CD4-positive, alpha-beta memory T cell (primary cell): ENCODE measurements around the gene ABHD1. TPM values are rescaled to one million over a fixed set of nuclear protein-coding genes. Genes with fewer than 3 reads are reported as not detected.
A peak's percentile ranks its signal among the peaks of the same experiment; 100 is the strongest.
"Not testable (repeated sequence)": the region's sequence is repeated elsewhere in the genome, so short reads cannot be mapped to it uniquely, and the experiment has no call there.

Experiments used
- CTCF ChIA-PET: fragments of 350-600 bp; sonication (Branson Sonifier 250); formaldehyde crosslinking; loops from one replicate; lab custom pipeline; 2021; ENCODE audit warnings: inconsistent platforms; ENCODE audit not compliant: partially characterized antibody; lab: Charles Lee
- POLR2A ChIA-PET: fragments of 350-600 bp; sonication (Branson Sonifier 250); formaldehyde crosslinking; loops from one replicate; lab custom pipeline; 2021; ENCODE audit not compliant: partially characterized antibody; lab: Charles Lee
- DNase-seq, 5 donors: peaks; one replicate each; pipeline versions ENCODE4 v3.0.0 to v3.0.0-alpha.2; 2020 to 2022; ENCODE audit warnings: mixed read lengths in 1 of 5
- H3K27ac ChIP-seq: one replicate; pipeline ENCODE4 v1.7.0; 2013; ENCODE audit warnings: low read depth, low read length
- H3K27me3 ChIP-seq: 2 replicates; pipeline ENCODE4 v1.7.0; 2013; ENCODE audit warnings: mild to moderate bottlenecking, low read length, moderate library complexity; ENCODE audit not compliant: insufficient read depth
- H3K36me3 ChIP-seq: 2 replicates; pipeline ENCODE4 v1.7.0; 2013; ENCODE audit warnings: mild to moderate bottlenecking, low read length, moderate library complexity; ENCODE audit not compliant: insufficient read depth
- H3K4me1 ChIP-seq: 2 replicates; pipeline ENCODE4 v1.7.0; 2013; ENCODE audit warnings: mild to moderate bottlenecking, low read length, moderate library complexity; ENCODE audit not compliant: insufficient read depth
- H3K4me3 ChIP-seq, 2 donors: one replicate each; pipeline ENCODE4 v1.7.0; 2013; ENCODE audit warnings: low read length in 2 of 2, mild to moderate bottlenecking in 1 of 2
- H3K9me3 ChIP-seq, 2 donors: one replicate each; pipeline ENCODE4 v1.7.0; 2013; ENCODE audit warnings: low read length in 2 of 2, control low read depth in 1 of 2; ENCODE audit not compliant: control insufficient read depth in 1 of 2
- H3K27ac Mint-ChIP-seq, 7 donors: one replicate each; pipeline ENCODE4 v1.8.0; 2020 to 2021; ENCODE audit warnings: mixed read lengths in 7 of 7, mild to moderate bottlenecking in 6 of 7, inconsistent platforms in 3 of 7, moderate library complexity in 3 of 7
- H3K27me3 Mint-ChIP-seq, 2 donors: one replicate each; pipeline ENCODE4 v1.8.0; 2020 to 2021; ENCODE audit warnings: mixed read lengths in 2 of 2
- H3K36me3 Mint-ChIP-seq, 2 donors: one replicate each; pipeline ENCODE4 v1.8.0; 2020 to 2021; ENCODE audit warnings: mixed read lengths in 2 of 2, inconsistent platforms in 1 of 2, mild to moderate bottlenecking in 1 of 2
- H3K4me1 Mint-ChIP-seq, 4 donors: one replicate each; pipeline ENCODE4 v1.8.0; 2020 to 2021; ENCODE audit warnings: mixed read lengths in 4 of 4, mild to moderate bottlenecking in 1 of 4
- H3K4me3 Mint-ChIP-seq, 8 donors: one replicate each; pipeline ENCODE4 v1.8.0; 2020 to 2021; ENCODE audit warnings: mixed read lengths in 8 of 8, mild to moderate bottlenecking in 7 of 8, moderate library complexity in 6 of 8, inconsistent platforms in 3 of 8
- H3K9me3 Mint-ChIP-seq, 8 donors: one replicate each; pipeline ENCODE4 v1.8.0; 2020 to 2021; ENCODE audit warnings: mixed read lengths in 8 of 8, mild to moderate bottlenecking in 5 of 8, inconsistent platforms in 3 of 8, moderate library complexity in 1 of 8
- intact Hi-C: fragments of 100-400 bp; cut with micrococcal nuclease; formaldehyde crosslinking; loops from one replicate; pipeline ENCODE4 v1.15.1; 2023
- polyA plus RNA-seq, 2 donors: library from polyadenylated mRNA; unstranded; fragments of 300-500 nt; fragmentation: Illumina TruSeq; gene quantifications; one replicate each; pipeline ENCODE4 v1.2.3, GENCODE V29; 2021
- total RNA-seq, 2 experiments: library from RNA; stranded (reverse); gene quantifications; one replicate each; pipeline ENCODE4 v1.2.3, GENCODE V29; 2021

Gene ABHD1
- total RNA-seq (1 to 10 TPM; 1.3 to 2.1 TPM), polyA plus RNA-seq (1 to 10 TPM in 1 of 2 donors, under 1 TPM in 1; 0.49 to 1.1 TPM)

GRCh38 chr2:27123302-27124150 lies at the start of gene ABHD1:
Gene ABHD1, plus strand, starts transcription at chr2:27123815. Its CDS starts 134 bp downstream, at chr2:27123949.
- Histone ChIP-seq H3K4me3 (peak within 1 kb of the TSS; percentile 55 to 70), H3K36me3 (no peaks in the 10 kb centered on the region), H3K9me3 (no peaks in the 10 kb centered on the region), H3K27ac (peak within 1 kb of the TSS; percentile 41), H3K4me1 (peaks cover 19% of the 10 kb centered on the region), H3K27me3 (peaks cover 5% of the 10 kb centered on the region)
- Mint-ChIP-seq H3K36me3 (peaks cover 0 to 2% of the 10 kb centered on the region in 2 donors), H3K27me3 (peaks cover 11 to 16% of the 10 kb centered on the region in 2 donors), H3K4me3 (peak within 1 kb of the TSS; percentile 82 to 96 (median 91)), H3K27ac (peak within 1 kb of the TSS; percentile 77 to 92 (median 88)), H3K4me1 (peaks cover 11 to 30% (median 18%) of the 10 kb centered on the region in 4 donors), H3K9me3 (no peaks in the 10 kb centered on the region)
- DNase-seq, result peak; percentile 49 to 76 (median 56)
- ChIA-PET POLR2A (interaction anchor here (0.6 to 4.8 kb wide), 7 partner anchors 10 to 152 kb away, joined by 3 to 99 read pairs (median 5); partner anchors contain the start of genes AGBL5, KHK and PREB), CTCF (interaction anchor here (0.5 to 3.8 kb wide), 11 partner anchors 10 to 289 kb away, joined by 3 to 26 read pairs (median 4); partner anchors contain the start of gene PREB)
- intact Hi-C loops, result loop anchor here (1.0 kb wide), 1 partner anchor 11 kb away; the partner anchor contains the start of gene PREB

- Histone ChIP-seq H3K36me3 (no peaks in the 10 kb centered on the region), H3K27ac (peak overlapping the region; percentile 1), H3K27me3 (no peaks in the 10 kb centered on the region), H3K4me3 (no peak overlapping the region), H3K9me3 (no peaks in the 10 kb centered on the region), H3K4me1 (peaks cover 48% of the 10 kb centered on the region)
- Mint-ChIP-seq H3K9me3 (no peaks in the 10 kb centered on the region), H3K36me3 (peaks cover 0 to 8% of the 10 kb centered on the region in 2 donors), H3K4me1 (peaks cover 33 to 59% (median 47%) of the 10 kb centered on the region in 4 donors), H3K4me3 (peak overlapping the region; percentile 7 to 75 (median 64)), H3K27ac (peak overlapping the region; percentile 58 to 93 (median 75)), H3K27me3 (peaks cover 0 to 2% of the 10 kb centered on the region in 2 donors)
- CTCF ChIA-PET, result interaction anchor here (1.4 to 5.7 kb wide), 2 partner anchors 10 to 24 kb away, joined by 5 to 46 read pairs; partner anchors contain the start of gene KHK
- peak; percentile 60 to 64 (median 62) for DNase-seq
- intact Hi-C loops, result no loop called here
- POLR2A ChIA-PET, result interaction anchor here (1.3 to 18.9 kb wide), 3 partner anchors 9 to 38 kb away, joined by 3 to 402 read pairs (median 187); partner anchors contain the start of genes AGBL5 and KHK
Observed at GRCh38 chr2:27074738-27075565, 48.7 kb upstream of the ABHD1 start.

- H3K36me3 Mint-ChIP-seq, H3K9me3 Mint-ChIP-seq, H3K36me3 ChIP-seq, H3K9me3 ChIP-seq, DNase-seq, H3K27me3 Mint-ChIP-seq, H3K4me3 ChIP-seq, intact Hi-C loops, H3K27me3 ChIP-seq: not testable (repeated sequence)
- Mint-ChIP-seq H3K27ac (peak overlapping the region; percentile 58 to 93 (median 75)), H3K4me3 (peak overlapping the region; percentile 7 to 75 (median 64)), H3K4me1 (peaks cover 34 to 57% (median 44%) of the 10 kb centered on the region in 4 donors)
- Histone ChIP-seq H3K4me1 (peaks cover 44% of the 10 kb centered on the region), H3K27ac (peak overlapping the region; percentile 1)
- POLR2A ChIA-PET, result interaction anchor here (1.3 to 18.9 kb wide), 3 partner anchors 8 to 39 kb away, joined by 3 to 402 read pairs (median 187); partner anchors contain the start of genes AGBL5 and KHK
- CTCF ChIA-PET, result interaction anchor here (1.4 to 5.7 kb wide), 2 partner anchors 9 to 25 kb away, joined by 5 to 46 read pairs; partner anchors contain the start of gene KHK
Observed at GRCh38 chr2:27075566-27075871, 48.1 kb upstream of the ABHD1 start.

GRCh38 chr2:27076323-27076722 lies 47.3 kb upstream of the ABHD1 start:
- Mint-ChIP-seq H3K4me1 (peaks cover 29 to 58% (median 44%) of the 10 kb centered on the region in 4 donors), H3K27me3 (peaks cover 0 to 2% of the 10 kb centered on the region in 2 donors), H3K36me3 (no peaks in the 10 kb centered on the region), H3K9me3 (no peaks in the 10 kb centered on the region), H3K4me3 (peak overlapping the region in 3 of 8 donors; percentile 29 to 62 (median 55)), H3K27ac (peak overlapping the region in 4 of 7 donors; percentile 7 to 92 (median 44))
- Histone ChIP-seq H3K27ac (no peak overlapping the region), H3K36me3 (no peaks in the 10 kb centered on the region), H3K27me3 (no peaks in the 10 kb centered on the region), H3K4me1 (peaks cover 47% of the 10 kb centered on the region), H3K4me3 (no peak overlapping the region), H3K9me3 (no peaks in the 10 kb centered on the region)
- intact Hi-C loops, result no loop called here
- CTCF ChIA-PET, result interaction anchor here (0.6 to 0.7 kb wide), 2 partner anchors 12 to 205 kb away, joined by 3 read pairs; no protein-coding TSS in a partner anchor
- POLR2A ChIA-PET, result interaction anchor here (0.8 to 18.9 kb wide), 2 partner anchors 21 to 44 kb away, joined by 4 to 402 read pairs; partner anchors contain the start of gene AGBL5
- DNase-seq, result no peak

GRCh38 chr2:27077231-27077630 lies 46.4 kb upstream of the ABHD1 start:
- peak overlapping the region in 1 of 8 donors; percentile 5 for H3K4me3 Mint-ChIP-seq
- H3K36me3 ChIP-seq, result no peaks in the 10 kb centered on the region

More at GRCh38 chr2:27077231-27077630, 46.4 kb upstream of the ABHD1 start:
- peaks cover 52% of the 10 kb centered on the region for H3K4me1 ChIP-seq
- Mint-ChIP-seq H3K4me1 (peaks cover 31 to 60% (median 47%) of the 10 kb centered on the region in 4 donors), H3K27ac (peak overlapping the region in 3 of 7 donors; percentile 4 to 68 (median 60)), H3K9me3 (no peaks in the 10 kb centered on the region), H3K36me3 (no peaks in the 10 kb centered on the region), H3K27me3 (peaks cover 0 to 2% of the 10 kb centered on the region in 2 donors)
- no peak overlapping the region for H3K4me3 ChIP-seq
- ChIA-PET CTCF (interaction anchor here (0.7 kb wide), 1 partner anchor 204 kb away, joined by 3 read pairs; no protein-coding TSS in a partner anchor), POLR2A (interaction anchor here (18.9 kb wide), 1 partner anchor 22 kb away, joined by 402 read pairs; the partner anchor contains the start of gene AGBL5)
- no peak overlapping the region for H3K27ac ChIP-seq
- no peaks in the 10 kb centered on the region for H3K27me3 ChIP-seq
- no peaks in the 10 kb centered on the region for H3K9me3 ChIP-seq
- intact Hi-C loops, result no loop called here
- DNase-seq, result no peak
